IPS DF 4.7 (cell line): ENCODE measurements around the gene ZNF74.
"Not testable (repeated sequence)": the region's sequence is repeated elsewhere in the genome, so short reads cannot be mapped to it uniquely, and the experiment has no call there.

Source experiments
- DNase-seq: peaks from one replicate; pipeline ENCODE4 v3.0.0-alpha.2; 2013; ENCODE audit warnings: low spot score; ENCODE audit errors: extremely low read depth

Gene ZNF74

DNA sequence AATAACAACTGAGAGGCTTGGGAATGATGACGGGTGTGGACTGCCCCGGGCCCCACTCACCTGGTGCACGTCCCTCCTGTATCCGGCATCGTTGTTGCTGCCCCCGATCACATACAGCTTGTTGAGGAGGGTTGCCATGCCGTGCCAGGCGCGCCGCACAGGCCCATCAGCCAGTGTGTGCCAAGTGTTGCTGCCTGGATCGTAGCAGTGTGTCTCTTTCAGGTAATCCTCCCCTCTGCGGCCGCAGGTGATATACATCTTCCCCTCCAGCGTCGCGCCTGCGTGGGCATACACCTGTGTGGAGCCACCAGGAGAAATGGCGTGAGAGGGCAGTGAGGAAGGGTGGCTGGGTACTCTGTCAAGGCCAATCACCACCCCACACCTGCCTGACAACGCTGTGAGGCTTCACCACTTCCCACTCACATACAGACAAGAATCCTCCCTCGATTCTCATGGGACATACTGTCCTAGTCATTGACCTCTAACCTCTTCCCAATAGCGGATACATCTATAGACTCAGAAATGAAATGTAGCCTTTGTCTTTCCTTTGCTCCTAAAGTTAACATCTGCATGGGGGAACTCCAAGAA is 52.5 kb downstream of the ZNF74 start:
- DNase-seq, result no peak

GRCh38 chr22:20448630-20449029 is 54.7 kb downstream of the ZNF74 start:
- no peak for DNase-seq

GRCh38 chr22:20449819-20450550 is 56.0 kb downstream of the ZNF74 start:
- no peak for DNase-seq

GRCh38 chr22:20450551-20450906 is 56.6 kb downstream of the ZNF74 start:
- DNase-seq, result no peak

- not testable (repeated sequence) for DNase-seq
Observed at GRCh38 chr22:20451129-20451778, 57.3 kb downstream of the ZNF74 start.

- DNase-seq, result no peak
Observed at GRCh38 chr22:20451920-20452319, 58.0 kb downstream of the ZNF74 start.

DNA sequence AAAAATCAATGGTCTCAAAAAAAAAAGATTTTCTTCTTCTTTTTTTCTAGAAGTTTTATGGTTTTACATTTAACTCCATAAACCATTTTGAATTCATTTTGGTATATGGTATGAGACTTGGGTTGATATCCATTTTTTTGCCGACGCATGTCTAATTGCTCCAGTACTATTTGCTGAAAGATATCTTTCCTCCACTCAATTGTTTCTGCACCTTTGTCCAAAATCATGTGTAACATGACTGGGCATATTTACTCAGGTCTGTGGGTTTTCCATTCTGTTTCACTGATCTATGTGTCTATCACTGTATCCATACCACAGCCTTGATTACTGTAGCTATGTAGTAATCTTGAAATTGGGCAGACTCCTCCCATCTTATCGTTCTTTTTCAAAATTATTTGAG is 59.3 kb downstream of the ZNF74 start:
- DNase-seq, result no peak

- no peak for DNase-seq
Observed at GRCh38 chr22:20455709-20456063, 61.7 kb downstream of the ZNF74 start.

- DNase-seq, result peak; percentile 74
Observed at GRCh38 chr22:20456064-20456721, 62.2 kb downstream of the ZNF74 start.

GRCh38 chr22:20456722-20457076 is 62.7 kb downstream of the ZNF74 start:
- no peak for DNase-seq

GRCh38 chr22:20457506-20458240 is 63.7 kb downstream of the ZNF74 start:
- DNase-seq, result no peak
